Measurements from ENCODE around the gene POLE3. TPM values are rescaled to one million over a fixed set of nuclear protein-coding genes. Genes with fewer than 3 reads are reported as not detected.
"Not testable (repeated sequence)": the region's sequence is repeated elsewhere in the genome, so short reads cannot be mapped to it uniquely, and the experiment has no call there.

POLE3 gene
- polyA plus RNA-seq (ENCODE audit: insufficient read length) = 71.1 TPM
- long read RNA-seq, donor 1, transcript POLE3-201 (4 exons, 2,109 nt) = major isoform, 25 of 27 reads
- long read RNA-seq, donor 1, partial matches to known transcripts = 0 of 27 reads
- long read RNA-seq, donor 1, other reads (novel, unspliced or antisense) = 0 of 27 reads
- long read RNA-seq, donor 2, transcript POLE3-201 (4 exons, 2,109 nt) = major isoform, 26 of 29 reads
- long read RNA-seq, donor 2, partial matches to known transcripts = 0 of 29 reads
- long read RNA-seq, donor 2, other reads (novel, unspliced or antisense) = 0 of 29 reads
- long read RNA-seq, donor 3, transcript POLE3-201 (4 exons, 2,109 nt) = major isoform, 28 of 33 reads
- long read RNA-seq, donor 3, transcript POLE3-203 (3 exons, 455 nt) = minor isoform, 5 of 33 reads
- long read RNA-seq, donor 3, partial matches to known transcripts = 0 of 33 reads
- long read RNA-seq, donor 3, other reads (novel, unspliced or antisense) = 0 of 33 reads
- long read RNA-seq, donor 4, transcript POLE3-201 (4 exons, 2,109 nt) = major isoform, 5 of 5 reads
- long read RNA-seq, donor 4, partial matches to known transcripts = 0 of 5 reads
- long read RNA-seq, donor 4, other reads (novel, unspliced or antisense) = 0 of 5 reads
- long read RNA-seq, donor 5, transcript POLE3-201 (4 exons, 2,109 nt) = major isoform, 40 of 41 reads
- long read RNA-seq, donor 5, partial matches to known transcripts = 0 of 41 reads
- long read RNA-seq, donor 5, other reads (novel, unspliced or antisense) = 0 of 41 reads
- long read RNA-seq, donor 6, transcript POLE3-201 (4 exons, 2,109 nt) = major isoform, 21 of 62 reads
- long read RNA-seq, donor 6, partial matches to known transcripts = 37 of 62 reads
- long read RNA-seq, donor 6, other reads (novel, unspliced or antisense) = 0 of 62 reads
- long read RNA-seq, donor 7, transcript POLE3-201 (4 exons, 2,109 nt) = major isoform, 44 of 49 reads
- long read RNA-seq, donor 7, partial matches to known transcripts = 0 of 49 reads
- long read RNA-seq, donor 7, other reads (novel, unspliced or antisense) = 0 of 49 reads
- long read RNA-seq, donor 8, transcript POLE3-201 (4 exons, 2,109 nt) = major isoform, 16 of 18 reads
- long read RNA-seq, donor 8, partial matches to known transcripts = 0 of 18 reads
- long read RNA-seq, donor 8, other reads (novel, unspliced or antisense) = 0 of 18 reads

- peak; percentile 96 for DNase-seq
These were observed at the start of gene POLE3, which contains the start of gene C9orf43 for GRCh38 chr9:113410207-113410864. Gene POLE3, minus strand, starts transcription at chr9:113410675. Its CDS starts 382 bp downstream, at chr9:113410293. Gene C9orf43, plus strand, starts transcription at chr9:113410747. Its CDS starts 2,747 bp downstream, at chr9:113413494.

- DNase-seq = no peak
These were observed 45.8 kb upstream of the POLE3 start for GRCh38 chr9:113456235-113456634.

GRCh38 chr9:113454914-113455761, 44.7 kb upstream of the POLE3 start:
- no peak for DNase-seq

GRCh38 chr9:113452113-113452605, 41.7 kb upstream of the POLE3 start:
- DNase-seq = no peak

- DNase-seq = no peak
These were observed 38.9 kb upstream of the POLE3 start for GRCh38 chr9:113449376-113449775.

- peak; percentile 60 for DNase-seq
These were observed 35.9 kb upstream of the POLE3 start for GRCh38 chr9:113446323-113446740.

- DNase-seq = no peak
These were observed 34.3 kb upstream of the POLE3 start for GRCh38 chr9:113444736-113445135.

- not testable (repeated sequence) for DNase-seq
These were observed 27.2 kb upstream of the POLE3 start for GRCh38 chr9:113437716-113438115.

- no peak for DNase-seq
These were observed 26.4 kb upstream of the POLE3 start for GRCh38 chr9:113436728-113437515.

GRCh38 chr9:113431191-113431590, 20.7 kb upstream of the POLE3 start:
- DNase-seq = no peak

GRCh38 chr9:113428062-113428615, 17.7 kb upstream of the POLE3 start:
- DNase-seq = no peak

GRCh38 chr9:113427629-113428028, 17.2 kb upstream of the POLE3 start:
- DNase-seq = no peak

- DNase-seq = no peak
These were observed 16.2 kb upstream of the POLE3 start for GRCh38 chr9:113426701-113427100.

- DNase-seq = no peak
These were observed 14.6 kb upstream of the POLE3 start for GRCh38 chr9:113425072-113425471.

- no peak for DNase-seq
These were observed 11.3 kb upstream of the POLE3 start for GRCh38 chr9:113421726-113422125.

- no peak for DNase-seq
These were observed 6.9 kb upstream of the POLE3 start for GRCh38 chr9:113417370-113417769.

GRCh38 chr9:113416149-113416721, 5.8 kb upstream of the POLE3 start:
- no peak for DNase-seq

GRCh38 chr9:113409883-113410206, 630 bp downstream of the POLE3 start:
- DNase-seq = no peak

- no peak for DNase-seq
These were observed 994 bp downstream of the POLE3 start for GRCh38 chr9:113409481-113409880.
